Neutrophil (primary cell): ENCODE data around the gene PPM1K.
A peak's percentile ranks its signal among the peaks of the same experiment; 100 is the strongest.

Source experiments
- H3K27ac ChIP-seq: fragments of 200-600 bp; sonication (generic); 2 replicates; pipeline ENCODE4 v1.5.1; 2016; ENCODE audit warnings: mild to moderate bottlenecking, moderate library complexity
- H3K27me3 ChIP-seq: fragments of 200-600 bp; sonication (generic); 2 replicates; pipeline ENCODE4 v1.6.0; 2016; ENCODE audit warnings: mild to moderate bottlenecking
- H3K36me3 ChIP-seq: fragments of 200-600 bp; sonication (generic); 2 replicates; pipeline ENCODE4 v1.5.1; 2017
- H3K4me1 ChIP-seq, 2 experiments: fragments of 200-600 bp in 1 of 2; sonication (generic) in 1 of 2; 1 replicate in 1 of 2; 2 replicates in 1 of 2; pipeline versions ENCODE4 v1.5.1 to v1.6.1; 2013 to 2016; ENCODE audit warnings: low read depth in 1 of 2, low read length in 1 of 2, mild to moderate bottlenecking in 1 of 2, moderate library complexity in 1 of 2; ENCODE audit not compliant: control insufficient read depth in 1 of 2, insufficient read depth in 1 of 2
- H3K4me3 ChIP-seq, 2 experiments: fragments of 200-600 bp in 1 of 2; sonication (generic) in 1 of 2; 1 replicate in 1 of 2; 2 replicates in 1 of 2; pipeline ENCODE4 v1.5.1; 2013 to 2016; ENCODE audit warnings: low read depth in 1 of 2, low read length in 1 of 2, mild to moderate bottlenecking in 1 of 2, moderate library complexity in 1 of 2
- H3K9me3 ChIP-seq: fragments of 200-600 bp; sonication (generic); 2 replicates; pipeline ENCODE4 v1.5.1; 2016
- TF ChIP-seq, protein P1 (sequence below): fragments of 200-600 bp; sonication (generic); IDR thresholded peaks from 2 replicates; pipeline ENCODE4 v1.5.1; 2016; ENCODE audit warnings: antibody characterized with exemption

The PPM1K gene

DNA sequence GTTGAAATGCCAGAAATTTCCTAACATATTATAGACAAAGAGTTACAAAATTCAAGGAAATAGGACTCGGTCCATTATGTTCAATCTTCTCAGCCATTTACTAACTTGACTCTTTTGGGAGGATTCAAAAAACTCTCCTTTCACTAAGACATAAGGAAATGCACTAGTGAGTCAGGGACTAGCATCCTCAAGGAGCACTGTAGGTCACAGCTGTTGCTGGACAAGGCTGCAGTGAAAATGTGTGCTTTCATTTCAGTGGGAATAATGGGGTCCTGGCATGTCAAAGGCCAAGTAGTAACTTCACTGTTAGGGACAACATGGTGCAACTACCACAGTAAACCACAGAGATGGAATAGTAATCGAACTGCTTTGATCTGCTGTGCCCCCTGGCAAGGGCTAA lies 69.0 kb downstream of the PPM1K start:
- Histone ChIP-seq H3K9me3 (no peaks in the 10 kb centered on the region), H3K4me1 (peaks cover 0 to 3% of the 10 kb centered on the region in 2 experiments), H3K27me3 (peaks cover 8% of the 10 kb centered on the region), H3K27ac (no peak overlapping the region), H3K4me3 (no peak overlapping the region), H3K36me3 (no peaks in the 10 kb centered on the region)
- TF ChIP-seq, protein P1, sequence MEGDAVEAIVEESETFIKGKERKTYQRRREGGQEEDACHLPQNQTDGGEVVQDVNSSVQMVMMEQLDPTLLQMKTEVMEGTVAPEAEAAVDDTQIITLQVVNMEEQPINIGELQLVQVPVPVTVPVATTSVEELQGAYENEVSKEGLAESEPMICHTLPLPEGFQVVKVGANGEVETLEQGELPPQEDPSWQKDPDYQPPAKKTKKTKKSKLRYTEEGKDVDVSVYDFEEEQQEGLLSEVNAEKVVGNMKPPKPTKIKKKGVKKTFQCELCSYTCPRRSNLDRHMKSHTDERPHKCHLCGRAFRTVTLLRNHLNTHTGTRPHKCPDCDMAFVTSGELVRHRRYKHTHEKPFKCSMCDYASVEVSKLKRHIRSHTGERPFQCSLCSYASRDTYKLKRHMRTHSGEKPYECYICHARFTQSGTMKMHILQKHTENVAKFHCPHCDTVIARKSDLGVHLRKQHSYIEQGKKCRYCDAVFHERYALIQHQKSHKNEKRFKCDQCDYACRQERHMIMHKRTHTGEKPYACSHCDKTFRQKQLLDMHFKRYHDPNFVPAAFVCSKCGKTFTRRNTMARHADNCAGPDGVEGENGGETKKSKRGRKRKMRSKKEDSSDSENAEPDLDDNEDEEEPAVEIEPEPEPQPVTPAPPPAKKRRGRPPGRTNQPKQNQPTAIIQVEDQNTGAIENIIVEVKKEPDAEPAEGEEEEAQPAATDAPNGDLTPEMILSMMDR = no peak

DNA sequence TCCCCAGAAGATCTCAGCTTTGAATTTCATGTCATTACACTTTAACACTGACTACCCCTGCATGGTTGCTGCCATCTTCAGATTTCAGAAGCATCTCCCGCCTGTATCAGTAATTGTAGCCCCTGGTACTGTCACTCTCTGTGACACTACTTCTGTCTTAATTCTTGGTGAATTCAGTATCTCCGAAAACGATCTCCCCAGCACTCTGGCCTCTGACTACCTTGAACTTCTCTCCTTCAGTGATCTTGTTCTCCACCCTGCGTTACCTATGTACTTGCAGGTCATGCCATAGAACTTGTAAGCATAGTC lies 72.2 kb downstream of the PPM1K start:
- Histone ChIP-seq H3K4me1 (peaks cover 0 to 3% of the 10 kb centered on the region in 2 experiments), H3K27me3 (peaks cover 8% of the 10 kb centered on the region), H3K4me3 (no peak overlapping the region), H3K27ac (no peak overlapping the region), H3K9me3 (no peaks in the 10 kb centered on the region), H3K36me3 (no peaks in the 10 kb centered on the region)
- TF ChIP-seq, protein P1 = no peak

DNA sequence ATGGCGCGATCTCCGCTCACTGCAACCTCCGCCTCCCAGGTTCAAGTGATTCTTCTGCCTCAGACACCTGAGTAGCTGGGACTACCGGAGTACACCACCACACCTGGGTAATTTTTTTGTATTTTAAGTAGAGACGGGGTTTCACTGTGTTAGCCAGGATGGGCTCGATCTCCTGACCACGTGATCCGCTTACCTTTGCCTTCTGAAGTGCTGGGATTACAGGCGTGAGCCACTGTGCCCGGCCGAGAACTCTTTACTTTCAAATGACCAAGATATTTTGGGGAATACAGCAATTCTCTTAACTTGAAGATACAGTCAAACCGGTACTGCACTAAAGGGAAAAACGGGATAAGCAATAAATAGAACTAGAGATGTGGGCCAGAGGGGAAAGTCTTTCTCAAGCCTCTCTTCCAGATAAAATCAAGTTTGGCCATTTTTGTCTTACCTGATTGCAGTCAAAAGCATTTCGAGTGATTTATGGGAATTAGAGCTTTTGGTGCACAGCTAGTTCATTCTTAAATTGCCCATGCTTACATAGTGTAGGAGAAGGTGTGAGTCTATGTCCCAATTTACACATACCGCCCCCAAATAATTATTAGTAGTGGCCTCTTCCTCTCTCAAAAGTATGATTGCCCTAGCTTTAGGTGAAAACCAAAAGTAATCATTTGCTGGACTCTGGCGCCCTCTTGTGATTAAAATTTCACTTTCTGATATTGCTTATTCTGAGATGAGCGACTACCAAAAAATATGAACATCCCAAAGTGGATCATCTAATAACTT lies 72.7 kb downstream of the PPM1K start:
- H3K4me1 ChIP-seq = peaks cover 0 to 3% of the 10 kb centered on the region in 2 experiments
- no peak overlapping the region for H3K27ac ChIP-seq
- no peaks in the 10 kb centered on the region for H3K36me3 ChIP-seq
- H3K4me3 ChIP-seq = no peak overlapping the region
- TF ChIP-seq, protein P1 = peak; percentile 47
- peaks cover 8% of the 10 kb centered on the region for H3K27me3 ChIP-seq
- no peaks in the 10 kb centered on the region for H3K9me3 ChIP-seq

DNA sequence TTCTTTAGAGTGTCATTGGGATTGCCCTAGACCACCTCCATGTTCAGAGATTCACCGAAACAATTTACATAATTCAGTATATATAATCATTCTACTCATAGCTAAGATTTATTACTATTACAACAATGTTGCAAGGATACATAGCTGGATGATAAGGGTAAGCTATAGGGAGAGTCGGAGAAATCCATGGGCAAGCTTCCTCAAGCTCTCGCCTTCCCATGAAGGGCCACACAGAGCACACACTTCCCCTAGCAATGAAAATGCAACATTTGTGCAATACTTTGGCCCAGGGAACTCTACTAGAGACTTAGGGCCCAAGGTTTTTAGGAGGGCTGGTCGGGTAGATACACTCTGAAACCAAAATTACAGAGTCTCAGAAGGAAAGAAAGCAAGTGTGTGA lies 76.2 kb downstream of the PPM1K start:
- Histone ChIP-seq H3K4me3 (no peak overlapping the region), H3K27me3 (peaks cover 8% of the 10 kb centered on the region), H3K27ac (no peak overlapping the region), H3K36me3 (no peaks in the 10 kb centered on the region), H3K4me1 (peaks cover 0 to 3% of the 10 kb centered on the region in 2 experiments), H3K9me3 (no peaks in the 10 kb centered on the region)
- TF ChIP-seq, protein P1 = no peak
